Gastroesophageal sphincter (tissue), 3 donors: ENCODE data around the gene CCDC33.

Experiments used
- CTCF ChIP-seq, 4 experiments: fragments of 200-600 bp in 2 of 4; fragments of 450-650 bp in 2 of 4; sonication (generic) in 1 of 4; IDR thresholded peaks; one replicate each; pipeline ENCODE4 v1.5.1; 2017 to 2019; ENCODE audit warnings: antibody characterized with exemption in 4 of 4, mild to moderate bottlenecking in 2 of 4, moderate library complexity in 2 of 4
- POLR2A ChIP-seq, 2 donors: fragments of 450-650 bp; IDR thresholded peaks; one replicate each; pipeline ENCODE4 v1.6.1; 2017; ENCODE audit warnings: antibody characterized with exemption in 2 of 2, mild to moderate bottlenecking in 2 of 2, moderate library complexity in 1 of 2
- POLR2AphosphoS5 ChIP-seq: sonication (generic); formaldehyde crosslinking; IDR thresholded peaks from one replicate; pipeline ENCODE4 v1.6.1; 2017; ENCODE audit warnings: antibody characterized with exemption

GRCh38 chr15:74261685-74262084 lies 25.6 kb downstream of the CCDC33 start:
- TF ChIP-seq CTCF (IDR thresholded peaks at IDR 0.05): no peak
- TF ChIP-seq POLR2AphosphoS5: no peak
- TF ChIP-seq POLR2A (IDR thresholded peaks at IDR 0.05): no peak
